Suppressor macrophage treated with lipopolysaccharide for 4 hours (primary cell): ENCODE results near the gene TNS1.

Experiments
- DNase-seq: peaks from one replicate; pipeline ENCODE4 v3.0.0-alpha.2; 2020

The TNS1 gene

DNA sequence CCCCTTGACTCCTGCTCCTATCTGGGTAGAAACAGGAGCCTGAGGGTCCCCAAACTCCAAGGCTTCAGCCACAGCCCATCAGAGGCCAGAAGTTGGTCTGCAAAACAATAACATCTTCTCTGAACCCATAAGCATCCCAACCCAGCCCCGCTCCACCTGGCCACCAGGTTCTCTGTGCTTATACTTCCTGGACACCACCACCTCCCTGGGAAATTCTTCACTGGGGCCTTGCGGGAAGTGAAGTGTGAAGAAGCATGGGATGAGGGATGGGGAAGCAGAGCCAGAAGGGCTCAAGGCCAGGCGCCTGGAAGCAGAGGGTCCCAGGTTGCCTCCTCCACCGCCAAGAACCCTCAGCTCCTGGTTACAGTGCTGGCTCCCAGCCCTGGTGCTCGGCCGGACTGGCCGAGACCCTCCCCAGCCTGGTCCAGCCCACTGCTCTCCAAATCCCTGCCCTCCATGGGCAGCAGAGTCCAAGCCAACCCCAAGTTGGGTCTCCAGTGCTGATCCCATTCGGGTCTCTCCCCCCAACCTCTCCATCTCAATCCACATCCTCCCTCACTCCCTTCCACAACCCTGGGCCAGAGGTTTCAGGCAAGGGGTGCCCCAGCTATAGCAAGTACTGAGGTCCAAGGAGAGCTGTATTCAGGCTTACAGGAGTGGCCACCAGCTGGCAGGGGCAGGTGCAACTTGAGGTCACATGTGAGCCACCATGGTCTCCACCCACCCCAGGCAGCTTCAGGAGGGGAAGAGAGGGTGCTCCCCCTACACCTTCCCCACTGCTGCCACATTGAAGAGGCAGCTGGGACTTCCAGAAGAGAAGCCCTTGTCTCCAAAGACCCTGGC lies 60.7 kb downstream of the TNS1 start:
- DNase-seq: no peak

DNA sequence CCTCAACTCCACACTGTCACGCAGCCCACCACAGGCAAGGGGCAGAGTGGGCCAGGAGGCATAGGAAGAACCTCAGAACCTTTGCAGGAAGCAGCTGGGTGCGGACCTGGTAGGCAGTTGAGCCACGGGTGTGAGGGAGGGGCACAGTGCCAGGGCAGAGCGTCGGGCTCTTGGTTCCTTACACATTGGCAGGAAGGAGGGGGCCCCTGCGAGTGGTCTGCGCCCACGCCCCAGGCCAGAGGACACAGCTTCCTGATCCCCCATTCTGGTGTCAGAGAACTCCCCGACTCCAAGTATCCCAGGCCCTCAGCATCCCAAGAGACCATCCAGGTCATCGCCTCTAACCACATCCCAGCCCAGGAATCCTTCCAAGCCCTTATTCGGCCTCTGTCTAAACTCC lies 61.5 kb downstream of the TNS1 start:
- DNase-seq: no peak

DNA sequence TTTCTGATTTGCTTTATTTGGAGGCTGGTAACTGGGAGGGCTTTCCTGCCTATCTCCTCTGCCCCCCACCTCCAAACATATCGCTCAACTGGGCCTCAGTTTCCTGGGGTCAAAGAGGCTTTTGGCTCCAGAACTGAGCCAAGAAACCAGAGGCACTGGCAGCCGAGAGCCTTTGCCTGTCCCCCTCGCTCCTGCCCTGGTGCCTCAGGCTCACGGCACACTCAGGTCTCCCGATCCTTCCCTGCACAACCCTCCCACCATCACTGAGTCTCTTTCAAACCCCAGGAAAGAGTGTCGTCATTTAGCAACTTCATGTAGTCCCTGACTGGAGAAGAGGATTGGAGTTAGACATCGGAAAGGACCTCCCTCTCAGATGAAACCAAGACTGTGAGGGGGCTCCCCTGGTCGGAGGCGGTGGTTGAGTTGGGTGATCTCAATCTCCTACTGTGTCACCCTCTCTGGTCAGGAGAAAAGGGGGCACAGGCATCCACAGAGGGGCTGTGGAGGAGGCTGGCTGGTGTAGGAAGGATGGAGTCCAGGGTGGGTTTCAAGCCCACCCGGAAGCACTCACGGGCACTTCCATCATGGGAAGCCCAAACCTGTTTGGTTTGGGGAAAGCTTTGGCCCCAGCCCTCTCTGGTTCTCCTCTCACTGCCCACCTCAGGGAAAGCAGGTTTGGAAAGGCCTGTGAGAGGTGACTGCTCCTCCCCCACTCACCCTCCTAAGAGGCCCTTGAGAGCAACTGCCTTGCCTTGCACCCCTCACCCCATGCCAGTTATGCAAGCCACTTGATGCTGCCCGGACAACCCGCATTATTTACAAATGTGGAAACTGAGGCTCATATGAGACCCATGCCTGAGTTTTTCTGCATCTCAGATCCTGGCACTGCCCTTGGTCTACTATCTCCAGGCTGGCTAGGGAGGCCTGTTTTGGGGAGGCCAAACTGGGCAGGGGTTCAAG lies 62.3 kb downstream of the TNS1 start:
- no peak for DNase-seq

DNA sequence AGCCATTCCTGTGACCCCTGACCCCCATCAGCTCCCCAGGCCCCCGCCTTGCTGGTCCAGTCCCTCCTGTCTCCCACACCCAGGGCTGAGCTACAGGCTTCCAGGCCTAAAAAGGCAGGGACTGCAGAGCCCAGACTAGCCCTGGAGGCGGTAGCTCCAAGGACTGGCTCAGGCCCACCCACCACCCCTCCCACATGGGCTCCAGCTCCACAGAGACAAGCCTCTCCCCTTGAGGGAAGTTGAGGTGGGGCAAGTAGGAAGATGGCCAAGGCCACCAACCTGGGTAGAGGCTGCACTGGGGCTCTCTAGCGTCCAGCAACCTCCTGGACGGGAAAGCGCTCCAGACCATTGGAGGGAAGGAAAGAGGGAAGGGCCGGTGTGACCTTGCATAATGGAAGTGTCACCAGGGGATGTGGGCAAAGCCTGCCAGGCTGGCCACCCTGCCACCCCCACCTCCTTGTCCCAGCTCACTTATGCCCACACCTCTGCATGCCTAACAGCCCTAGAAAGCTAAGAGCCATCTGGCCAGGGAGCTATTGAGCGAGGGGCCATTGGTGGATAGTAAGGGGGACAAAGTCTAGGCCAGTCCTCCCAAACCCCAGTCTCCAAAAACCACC lies 63.1 kb downstream of the TNS1 start:
- no peak for DNase-seq

DNA sequence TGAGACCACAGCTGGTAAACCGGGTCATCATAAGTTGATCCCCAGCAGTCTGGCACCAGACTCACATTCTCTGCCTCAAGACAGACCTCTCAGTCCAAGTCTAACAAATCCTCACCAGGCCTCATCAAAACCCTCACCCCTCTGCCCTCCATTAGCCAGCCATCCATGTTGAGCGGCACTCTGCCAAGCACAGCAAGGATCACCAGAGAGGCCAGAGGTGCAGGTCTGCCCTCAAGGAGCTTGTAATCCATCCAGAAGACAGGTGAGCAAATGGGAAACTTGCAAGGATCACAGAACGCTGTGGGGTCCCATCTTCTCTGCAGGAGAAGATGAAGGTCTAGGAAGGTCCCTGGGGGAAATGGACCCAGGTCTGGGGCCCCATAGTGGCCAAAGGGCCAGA lies 63.6 kb downstream of the TNS1 start:
- no peak for DNase-seq

DNA sequence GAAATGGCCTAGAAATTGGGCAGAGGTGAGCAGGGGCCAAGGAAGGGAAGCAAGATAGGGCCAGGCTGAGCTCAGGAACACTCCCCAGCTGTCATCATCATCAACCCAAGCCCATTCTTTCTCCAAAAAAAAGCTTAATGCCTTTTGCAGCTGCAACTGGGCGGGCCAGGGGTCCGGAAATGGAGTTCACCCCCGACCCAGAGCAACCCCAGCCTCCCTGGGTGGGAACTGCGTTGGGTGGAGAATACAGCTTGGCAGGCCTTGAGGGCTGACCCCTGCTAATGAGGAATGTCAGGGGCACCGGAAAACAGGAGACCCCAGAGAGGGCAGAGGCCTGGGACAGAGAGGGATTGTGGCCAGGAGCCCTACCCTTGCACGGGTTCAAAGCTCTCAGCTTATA lies 64.8 kb downstream of the TNS1 start:
- DNase-seq: no peak

DNA sequence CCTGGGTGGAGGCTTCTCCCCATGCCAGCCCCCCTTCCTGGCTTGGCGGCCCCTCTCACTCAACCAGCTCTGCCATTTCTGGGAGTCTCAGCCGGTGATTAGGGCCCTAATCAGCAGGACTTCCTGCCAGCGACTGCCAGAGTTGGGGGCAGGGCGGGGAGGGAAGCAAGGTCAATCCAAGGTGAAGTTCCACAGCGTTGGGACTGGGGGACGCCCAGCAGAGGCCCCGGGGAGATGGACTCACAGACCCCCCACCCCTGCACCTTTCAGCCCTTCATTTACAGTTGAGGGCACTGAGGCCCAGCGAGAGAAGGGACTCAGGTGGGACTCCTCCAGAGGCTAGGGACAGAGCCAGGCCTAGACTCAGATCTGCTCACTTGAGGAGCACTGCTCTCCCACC lies 65.3 kb downstream of the TNS1 start:
- no peak for DNase-seq

DNA sequence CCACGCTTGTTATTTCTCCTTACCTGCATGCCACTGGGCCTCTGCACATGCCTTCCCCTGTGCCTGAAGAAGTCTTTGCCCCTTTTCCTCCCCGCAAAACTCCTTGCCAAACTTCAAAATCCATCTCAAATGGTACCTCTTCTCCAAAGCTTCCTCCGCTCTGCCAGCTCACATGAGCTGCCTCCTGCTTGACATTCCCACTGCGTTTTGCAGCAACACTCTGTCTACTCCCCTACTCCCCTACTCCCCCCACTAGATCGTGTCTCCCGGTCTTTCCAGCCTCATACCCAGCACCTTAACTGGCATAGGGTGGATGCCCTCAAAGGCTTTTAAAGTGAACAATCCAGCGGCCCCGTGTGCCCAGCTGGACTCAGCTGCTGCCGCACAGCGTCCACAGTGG lies 65.8 kb downstream of the TNS1 start:
- DNase-seq: no peak

DNA sequence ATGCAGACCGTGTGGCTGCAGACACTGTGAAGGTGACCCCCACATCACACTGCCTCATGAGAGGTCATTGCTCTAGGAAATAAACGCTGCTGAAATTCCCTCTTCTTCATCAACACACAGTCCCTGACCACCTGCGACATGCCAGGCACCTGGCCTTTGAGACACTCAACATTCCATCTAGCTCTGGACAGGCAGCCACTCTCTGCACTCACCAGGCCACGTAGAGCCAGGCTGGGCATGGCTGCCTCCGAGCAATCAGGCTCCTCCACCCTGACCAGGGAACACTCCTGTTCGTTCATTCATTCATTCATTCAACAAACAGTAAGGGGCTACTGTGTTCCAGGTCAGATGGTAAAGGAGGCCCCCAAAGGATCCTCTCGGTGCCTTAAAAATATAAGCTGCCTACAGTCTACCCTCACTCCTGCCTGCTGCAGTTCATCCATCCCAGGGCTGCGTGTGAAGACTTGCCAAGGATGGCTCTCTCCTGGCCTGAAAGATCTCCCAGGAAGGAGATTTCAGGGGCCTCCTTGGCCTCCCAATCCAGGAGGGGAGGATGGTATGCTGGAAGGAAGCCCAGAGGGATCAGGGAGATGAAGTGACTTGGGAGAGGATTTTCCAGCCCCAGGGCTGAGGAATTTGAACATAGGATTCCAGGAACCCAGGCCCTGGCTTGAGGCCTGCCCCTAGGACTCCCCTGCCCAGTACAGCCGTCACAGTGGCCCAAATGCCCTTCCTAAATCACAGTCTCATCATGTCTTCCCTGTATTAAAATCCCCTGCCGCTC lies 66.7 kb downstream of the TNS1 start:
- DNase-seq: no peak

DNA sequence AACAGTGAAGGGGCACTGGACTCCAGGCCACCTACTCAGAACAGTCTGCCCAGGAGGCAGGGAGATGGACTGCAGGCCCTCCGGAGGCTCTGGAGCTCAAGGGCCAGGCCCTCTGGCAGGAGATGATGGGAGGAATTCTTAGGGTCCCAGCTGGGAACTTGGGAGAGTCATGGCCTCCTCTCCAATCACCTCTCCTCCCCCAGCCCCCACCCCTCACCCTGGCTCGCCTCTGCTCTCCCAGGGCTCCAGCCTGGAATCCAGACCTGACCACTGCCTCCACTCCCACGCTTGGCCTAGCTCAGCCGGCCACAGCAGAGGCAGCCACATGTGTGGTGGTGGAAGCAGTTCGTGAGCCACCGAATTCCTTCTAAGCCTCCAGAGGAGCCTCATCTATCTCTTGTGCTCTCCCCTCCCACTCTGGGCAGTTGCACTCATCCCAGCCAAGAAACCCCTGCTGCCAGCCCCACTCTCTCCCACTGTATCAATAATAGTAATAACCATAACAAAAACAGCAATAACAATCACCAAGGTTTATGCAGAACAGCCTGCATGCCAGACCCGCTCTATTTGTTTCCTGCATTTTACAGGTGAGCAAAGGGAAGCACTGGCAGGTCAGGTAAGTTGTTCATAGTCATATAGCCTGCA lies 67.4 kb downstream of the TNS1 start:
- no peak for DNase-seq

DNA sequence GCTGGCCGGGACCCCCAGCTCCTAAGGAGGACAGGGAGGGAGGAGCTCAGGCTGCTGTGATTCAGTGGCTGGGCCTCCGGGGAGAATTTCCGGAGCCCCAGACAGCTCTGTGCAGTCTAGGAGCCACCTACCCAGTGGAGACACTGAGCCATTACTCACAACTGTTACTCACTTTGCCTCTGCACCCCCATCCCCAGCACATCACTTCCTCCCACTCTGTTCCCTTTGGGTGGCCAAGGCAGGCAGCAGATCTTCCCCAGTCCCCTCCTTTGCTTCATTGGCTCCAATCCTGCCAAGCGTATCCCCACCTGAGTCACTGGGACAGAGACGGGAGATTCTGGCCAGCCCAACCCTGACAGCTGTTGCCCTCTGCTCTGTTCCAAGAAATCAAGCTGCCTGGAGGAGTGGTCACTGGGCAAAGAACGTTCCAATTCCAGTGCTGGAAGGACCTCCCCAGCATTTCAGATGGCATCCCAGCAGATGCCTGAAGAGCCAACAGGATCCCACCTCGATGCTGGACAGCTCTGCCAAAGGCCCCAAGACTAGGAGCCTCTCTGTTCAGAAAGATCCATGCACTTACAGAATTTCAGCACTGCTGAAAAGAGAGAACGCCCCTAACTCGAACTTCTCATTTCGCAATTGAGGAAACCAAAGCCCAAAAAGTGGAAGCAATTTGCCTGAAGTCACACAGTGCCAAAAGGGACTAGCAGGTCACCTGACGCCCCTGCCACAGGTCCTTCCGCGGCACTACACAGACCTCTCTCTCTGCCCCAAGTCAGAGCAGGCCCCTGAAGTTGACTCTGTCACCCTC lies 68.3 kb downstream of the TNS1 start:
- DNase-seq: peak; percentile 86

DNA sequence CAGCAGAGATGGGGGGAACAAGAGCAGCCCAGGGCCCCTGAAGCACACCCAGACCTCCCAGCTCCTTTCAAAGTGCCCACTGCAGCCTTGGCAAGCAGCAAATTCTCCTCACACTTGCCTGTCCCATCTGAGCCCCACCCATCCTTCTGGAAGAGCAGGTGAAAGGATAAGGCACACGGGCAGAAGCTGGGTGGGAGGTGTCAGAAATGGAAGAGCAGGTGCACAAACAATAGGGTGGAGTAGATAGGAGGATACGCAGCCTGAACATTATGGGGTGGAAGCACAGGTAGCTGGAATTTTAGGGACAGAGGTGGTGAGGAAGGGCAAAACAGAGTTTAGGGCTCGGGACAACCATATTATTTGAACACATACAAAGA lies 69.2 kb downstream of the TNS1 start:
- DNase-seq: no peak

DNA sequence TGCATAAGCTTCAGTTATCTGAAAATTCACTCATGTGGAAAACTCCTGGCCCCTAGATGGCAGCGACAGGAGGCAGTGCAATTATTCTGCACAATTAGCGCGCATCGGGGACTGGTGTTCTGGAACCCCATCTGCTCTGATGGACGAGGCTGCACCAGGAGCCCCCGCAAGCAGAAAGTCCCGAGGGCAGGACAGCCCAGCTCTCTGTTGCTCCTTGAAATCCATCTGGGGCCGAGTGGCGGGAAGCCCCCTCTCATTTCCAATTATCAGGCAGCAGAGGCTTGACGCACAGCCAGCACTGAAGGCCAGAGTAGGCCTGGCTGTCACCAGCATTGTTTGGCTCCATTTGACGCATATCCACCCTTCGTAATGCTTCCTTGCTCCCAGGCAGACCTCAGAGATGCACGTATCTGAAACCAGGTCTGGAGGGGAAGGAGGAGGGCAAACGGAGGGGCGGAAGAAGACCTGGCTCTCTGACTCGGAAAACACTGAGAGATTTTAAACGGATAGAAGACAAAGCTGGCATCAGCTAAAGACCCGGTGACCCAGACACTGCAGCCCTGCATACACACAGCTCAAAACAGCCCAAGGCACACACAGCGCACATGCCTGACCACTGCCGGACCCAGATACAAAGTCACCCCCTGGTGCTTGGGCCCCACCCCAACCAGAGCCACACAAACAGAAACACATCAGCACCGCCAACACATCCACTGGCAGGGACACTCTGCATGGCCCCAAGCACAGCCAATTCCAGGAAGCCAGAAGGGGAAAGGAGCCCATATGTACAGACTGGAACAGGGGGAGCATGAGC lies 69.8 kb downstream of the TNS1 start:
- no peak for DNase-seq

DNA sequence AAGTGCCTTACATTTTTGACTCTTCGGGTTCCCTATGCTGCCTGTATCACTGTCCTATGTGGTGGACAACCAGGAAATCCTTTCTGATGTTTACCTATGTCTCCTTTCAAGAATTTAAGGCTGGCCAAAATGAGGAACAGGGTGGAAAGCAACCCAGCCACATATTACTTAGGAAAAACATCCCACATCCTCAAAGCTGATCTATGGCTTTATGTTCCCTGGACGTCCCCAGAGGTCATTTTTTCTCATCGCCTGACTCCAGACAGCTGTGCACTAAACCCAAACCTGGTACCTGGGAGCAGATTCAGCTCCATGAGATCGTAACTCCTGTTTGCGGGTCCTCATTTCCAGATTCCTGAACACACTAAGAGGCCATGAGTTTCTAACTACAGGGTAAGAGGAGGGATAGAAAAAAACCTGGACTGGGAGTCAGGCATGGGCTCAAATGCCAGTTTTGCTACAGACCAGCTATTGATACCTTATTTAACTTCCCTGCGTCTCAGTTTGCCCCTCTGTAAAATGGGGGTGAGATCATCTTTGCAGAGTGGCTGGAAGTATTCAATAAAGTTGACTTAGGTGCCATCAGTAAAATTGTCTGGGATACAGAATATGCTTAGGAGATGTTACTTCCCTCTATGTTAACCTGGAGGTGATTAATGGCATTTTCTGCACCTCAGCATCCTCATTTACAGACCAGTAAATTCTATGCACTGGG lies 70.8 kb downstream of the TNS1 start:
- no peak for DNase-seq

DNA sequence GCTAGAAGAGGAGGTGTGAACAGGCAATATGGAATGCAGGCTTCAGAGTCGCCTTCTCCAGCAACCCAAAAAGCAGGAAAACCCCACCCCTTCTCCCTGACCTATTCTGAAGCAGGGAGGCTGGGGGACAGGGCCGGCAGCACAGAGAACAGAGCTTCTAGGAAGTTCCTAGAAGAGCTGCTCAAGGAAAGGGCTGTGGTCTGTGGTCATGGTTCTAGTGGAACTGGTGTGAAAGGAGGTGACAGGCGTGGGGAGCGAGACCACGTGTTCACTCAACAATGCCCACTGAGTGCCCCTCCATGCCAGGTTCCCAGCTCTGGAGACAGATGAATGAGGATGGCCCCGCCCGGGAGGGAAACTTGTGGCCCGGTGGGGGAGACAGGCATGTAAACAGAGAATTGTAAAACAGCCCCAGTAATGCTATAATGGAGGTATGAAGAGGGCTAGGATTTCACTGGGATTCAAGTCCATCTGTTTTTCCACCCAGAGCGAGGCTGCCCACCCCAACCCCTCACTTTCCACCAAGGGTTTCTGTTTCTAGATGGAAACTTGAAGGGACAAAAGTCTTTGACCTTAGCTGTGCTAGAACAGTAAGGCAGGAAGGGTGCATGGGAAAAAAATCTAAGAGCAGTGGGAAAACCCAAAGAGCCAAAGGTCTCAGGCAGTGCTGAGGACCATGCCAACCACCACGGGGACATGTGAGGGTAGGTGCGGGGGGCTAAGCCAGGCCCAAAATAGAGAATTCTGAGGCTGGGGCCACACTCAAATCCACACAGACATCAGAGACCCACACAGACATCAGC lies 71.8 kb downstream of the TNS1 start:
- DNase-seq: no peak

DNA sequence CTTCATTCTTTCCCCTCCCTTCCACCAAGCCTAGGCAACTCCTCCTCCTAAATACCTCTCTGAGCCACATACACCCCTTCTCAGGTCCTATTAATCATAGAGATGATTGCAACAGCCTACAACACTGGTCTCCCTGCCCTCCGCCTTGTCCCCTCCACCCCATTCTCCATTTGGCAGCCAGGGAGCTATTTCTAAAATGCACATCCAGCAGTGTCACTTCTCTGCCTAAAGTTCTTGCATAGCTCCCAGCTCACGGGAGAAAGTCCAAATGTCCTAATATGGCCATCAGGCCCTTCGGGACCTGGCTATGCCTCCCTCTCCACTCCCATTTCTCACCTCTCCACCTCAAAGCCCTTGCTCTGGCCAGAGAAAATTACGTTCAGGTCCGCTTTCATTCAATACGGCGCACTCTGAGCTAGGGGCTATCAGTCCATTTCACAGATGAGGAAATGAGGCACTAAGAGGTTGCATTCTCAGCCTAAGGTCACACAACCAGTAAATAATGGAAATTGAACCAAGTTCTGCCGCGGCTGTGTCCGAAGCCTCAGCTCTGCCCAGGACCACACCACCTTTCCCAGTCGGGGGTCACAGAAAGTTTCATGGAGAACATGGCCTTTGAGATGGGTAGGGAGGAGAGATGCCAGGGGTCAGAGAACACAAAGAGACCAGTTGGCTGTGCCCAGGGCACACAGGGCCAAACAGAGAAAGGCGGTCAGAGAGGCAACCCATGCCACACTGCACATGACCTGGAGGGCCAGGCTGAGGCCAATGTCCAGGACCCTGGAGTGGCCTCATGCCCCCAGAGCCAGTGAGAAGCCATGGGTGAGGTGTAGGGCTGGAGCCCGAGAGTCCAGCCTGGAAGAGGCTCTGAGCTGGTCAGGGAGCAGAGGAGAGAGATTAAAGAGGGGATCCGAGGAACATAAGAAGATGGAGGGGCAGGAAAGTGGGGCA lies 72.8 kb downstream of the TNS1 start:
- no peak for DNase-seq

DNA sequence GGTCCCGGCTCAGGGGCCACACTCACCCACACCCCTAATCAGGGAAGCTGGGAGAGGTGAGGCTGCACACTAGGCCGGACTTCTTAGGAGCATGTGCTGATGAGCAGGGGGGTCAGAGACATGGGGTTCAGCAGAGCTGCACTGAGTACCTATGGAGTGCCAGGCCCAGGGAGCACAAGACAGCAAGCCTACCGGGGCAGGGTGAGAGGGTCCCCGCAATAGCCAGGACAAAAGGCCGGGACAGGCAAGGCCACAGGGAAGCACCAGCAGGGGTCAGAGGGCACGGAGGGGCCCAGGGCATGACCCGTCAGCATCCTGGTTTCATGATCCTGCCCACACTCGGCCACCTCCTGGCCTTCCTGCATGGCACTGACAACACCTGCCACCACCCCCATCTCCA lies 73.5 kb downstream of the TNS1 start:
- DNase-seq: no peak
